ENCODE results near the gene EPHA7.

EPHA7 gene

DNA sequence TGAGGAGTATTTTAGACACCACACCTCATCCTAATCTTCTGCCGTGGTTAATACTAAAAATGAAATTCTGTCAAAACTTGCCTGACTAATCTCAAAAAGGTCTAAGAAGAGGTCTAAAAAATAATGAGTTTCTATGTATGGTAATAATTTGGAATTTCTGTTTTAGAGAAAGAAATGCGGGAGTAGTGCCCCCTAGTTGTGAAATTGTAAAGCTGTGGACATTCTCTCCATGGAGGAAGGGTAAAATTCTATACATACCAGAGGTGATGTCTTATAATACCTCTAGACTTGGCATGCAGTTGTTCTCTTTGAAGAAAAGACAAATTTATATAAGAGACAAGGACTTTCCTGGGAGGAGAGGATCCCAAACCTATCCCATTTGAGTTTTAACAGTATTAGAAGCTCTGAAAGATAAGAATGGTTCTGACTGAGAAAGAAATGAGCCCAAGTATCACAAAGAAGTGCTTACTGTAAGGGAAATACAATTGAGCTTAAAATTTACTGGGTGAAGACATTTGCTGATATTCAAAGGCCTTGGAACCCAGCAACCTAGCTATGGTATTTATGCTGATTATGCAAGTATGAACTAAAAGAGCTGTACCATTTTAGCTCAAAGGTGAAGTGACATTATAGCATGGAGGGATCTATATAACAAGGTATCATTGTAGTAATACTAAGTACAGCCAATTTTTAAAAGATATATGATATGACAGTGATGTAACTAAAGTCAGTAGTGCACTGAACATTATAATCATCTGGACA is 5.1 kb upstream of the EPHA7 start:
- no peak overlapping the region for H3K4me3 ChIP-seq (ENCODE audit: low read depth, low read length)
- TF ChIP-seq, protein P1, sequence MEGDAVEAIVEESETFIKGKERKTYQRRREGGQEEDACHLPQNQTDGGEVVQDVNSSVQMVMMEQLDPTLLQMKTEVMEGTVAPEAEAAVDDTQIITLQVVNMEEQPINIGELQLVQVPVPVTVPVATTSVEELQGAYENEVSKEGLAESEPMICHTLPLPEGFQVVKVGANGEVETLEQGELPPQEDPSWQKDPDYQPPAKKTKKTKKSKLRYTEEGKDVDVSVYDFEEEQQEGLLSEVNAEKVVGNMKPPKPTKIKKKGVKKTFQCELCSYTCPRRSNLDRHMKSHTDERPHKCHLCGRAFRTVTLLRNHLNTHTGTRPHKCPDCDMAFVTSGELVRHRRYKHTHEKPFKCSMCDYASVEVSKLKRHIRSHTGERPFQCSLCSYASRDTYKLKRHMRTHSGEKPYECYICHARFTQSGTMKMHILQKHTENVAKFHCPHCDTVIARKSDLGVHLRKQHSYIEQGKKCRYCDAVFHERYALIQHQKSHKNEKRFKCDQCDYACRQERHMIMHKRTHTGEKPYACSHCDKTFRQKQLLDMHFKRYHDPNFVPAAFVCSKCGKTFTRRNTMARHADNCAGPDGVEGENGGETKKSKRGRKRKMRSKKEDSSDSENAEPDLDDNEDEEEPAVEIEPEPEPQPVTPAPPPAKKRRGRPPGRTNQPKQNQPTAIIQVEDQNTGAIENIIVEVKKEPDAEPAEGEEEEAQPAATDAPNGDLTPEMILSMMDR (IDR thresholded peaks at IDR 0.05; ENCODE audit: low read depth, low read length): no peak

DNA sequence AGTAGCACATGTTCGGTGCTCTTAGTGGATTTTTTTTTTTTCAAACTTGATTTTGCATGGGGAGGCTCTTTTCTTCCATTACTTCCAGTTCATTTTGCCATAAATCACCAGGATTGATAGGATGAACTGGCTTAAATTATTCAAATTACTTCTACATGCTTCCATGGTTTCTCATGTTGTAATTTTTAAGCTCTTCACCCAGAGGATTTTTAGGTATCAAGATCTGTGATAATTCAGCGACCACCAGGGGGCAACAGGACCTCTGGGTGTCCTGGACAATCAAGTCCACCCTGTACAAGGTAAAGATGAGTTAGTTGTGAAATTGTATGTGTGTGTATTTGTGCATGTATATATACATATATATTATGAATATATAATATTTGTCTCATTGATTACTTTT is 4.2 kb upstream of the EPHA7 start:
- no peak overlapping the region for H3K4me3 ChIP-seq (ENCODE audit: low read depth, low read length)
- TF ChIP-seq, protein P1 (IDR thresholded peaks at IDR 0.05; ENCODE audit: low read depth, low read length): no peak

DNA sequence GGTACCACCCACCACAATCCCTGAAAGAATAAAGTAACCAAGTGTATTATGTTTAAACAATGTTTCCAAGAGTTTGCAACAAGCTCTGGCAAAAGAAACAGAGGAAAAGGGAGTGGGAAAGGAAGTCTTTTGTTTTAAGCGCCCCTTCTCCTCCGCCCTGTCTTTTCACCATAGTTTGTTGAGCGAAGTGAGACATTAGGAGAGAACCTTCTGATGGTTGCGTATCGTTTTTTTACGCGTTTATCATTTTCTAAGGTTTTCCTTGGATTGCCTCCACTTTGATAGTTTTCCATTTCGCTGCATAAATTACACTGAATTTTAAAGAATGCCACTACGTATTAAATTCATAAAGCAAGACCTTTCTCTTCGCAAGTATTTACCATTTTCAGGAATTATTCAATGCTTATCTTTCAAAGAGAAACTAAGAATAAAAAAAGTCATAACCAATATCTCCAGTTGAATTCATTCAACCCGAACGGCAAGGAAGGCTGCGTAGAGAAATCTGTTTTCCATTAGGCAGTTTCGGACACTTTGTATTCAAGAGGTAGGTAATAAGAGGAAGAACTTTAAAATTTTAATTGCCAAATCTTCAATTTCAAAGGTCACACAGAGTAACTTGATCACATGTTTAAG is 920 bp upstream of the EPHA7 start:
- TF ChIP-seq, protein P1 (IDR thresholded peaks at IDR 0.05; ENCODE audit: low read depth, low read length): no peak
- no peak overlapping the region; the same call in 1 of the 2 replicates for H3K4me3 ChIP-seq (ENCODE audit: low read depth, low read length)

DNA sequence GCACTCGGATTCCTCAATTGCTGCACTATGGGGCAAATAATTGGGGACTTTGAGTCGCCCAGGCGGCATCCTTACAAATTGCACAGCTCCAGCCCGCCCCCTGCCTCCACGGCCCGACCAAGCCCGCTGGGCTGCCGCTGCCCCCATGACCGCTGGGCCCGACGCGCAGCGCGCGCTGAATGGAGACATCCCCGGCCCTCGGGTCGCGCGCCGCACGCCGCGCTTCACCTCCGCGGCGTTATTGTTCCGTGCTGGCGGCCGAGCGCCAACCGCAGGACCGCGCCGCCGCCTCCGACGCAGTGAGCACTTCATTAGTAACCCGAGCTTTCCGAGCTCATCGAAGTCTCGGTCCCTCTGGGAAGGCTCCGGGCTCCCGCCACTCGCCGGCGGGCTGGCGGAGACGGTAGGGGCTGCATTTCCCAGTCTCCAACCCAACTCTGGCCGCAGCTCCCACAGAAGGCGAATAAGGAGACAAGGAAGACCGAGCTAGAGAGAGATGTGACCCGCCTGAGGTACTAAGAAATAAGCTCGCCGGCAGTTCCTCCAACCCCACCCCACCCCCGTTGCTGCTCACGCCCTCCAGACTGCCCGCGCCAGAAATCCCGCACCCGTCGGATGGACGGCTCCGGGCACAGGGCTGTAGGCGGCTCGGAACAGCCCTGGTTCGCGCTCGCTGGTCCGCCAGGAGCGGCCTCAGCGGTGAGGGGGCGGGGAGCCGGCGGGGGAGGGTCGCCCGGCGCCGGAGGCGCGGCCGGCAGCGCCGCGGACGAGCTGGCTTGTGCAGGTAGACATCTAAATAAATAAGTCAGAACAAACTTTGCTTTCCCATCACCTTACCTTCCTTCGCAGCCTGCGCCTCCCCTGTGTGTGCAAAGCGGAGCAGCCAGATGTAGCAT is 703 bp downstream of the EPHA7 start:
- TF ChIP-seq, protein P1 (IDR thresholded peaks at IDR 0.05; ENCODE audit: low read depth, low read length): no peak
- H3K4me3 ChIP-seq (ENCODE audit: low read depth, low read length): peak overlapping the region; percentile 44

DNA sequence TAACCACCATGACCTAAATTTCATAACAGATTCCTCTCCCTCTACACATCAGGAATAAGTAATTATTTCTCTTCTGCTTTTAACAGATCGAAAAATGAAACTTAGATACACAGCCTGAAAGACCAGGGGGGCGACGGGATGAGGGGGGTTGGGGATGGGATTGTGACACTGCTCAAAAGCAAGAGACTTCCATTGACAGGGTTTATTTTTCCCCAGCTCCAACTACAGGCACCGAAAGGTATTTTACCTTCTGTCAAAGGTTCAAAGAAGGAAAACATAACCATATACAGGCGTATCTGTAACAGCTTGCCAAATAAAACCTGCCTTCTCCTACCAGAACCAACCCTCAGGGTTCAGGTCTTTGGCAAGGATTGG is 1.3 kb downstream of the EPHA7 start:
- no peak overlapping the region for H3K4me3 ChIP-seq (ENCODE audit: low read depth, low read length)
- TF ChIP-seq, protein P1 (IDR thresholded peaks at IDR 0.05; ENCODE audit: low read depth, low read length): no peak

DNA sequence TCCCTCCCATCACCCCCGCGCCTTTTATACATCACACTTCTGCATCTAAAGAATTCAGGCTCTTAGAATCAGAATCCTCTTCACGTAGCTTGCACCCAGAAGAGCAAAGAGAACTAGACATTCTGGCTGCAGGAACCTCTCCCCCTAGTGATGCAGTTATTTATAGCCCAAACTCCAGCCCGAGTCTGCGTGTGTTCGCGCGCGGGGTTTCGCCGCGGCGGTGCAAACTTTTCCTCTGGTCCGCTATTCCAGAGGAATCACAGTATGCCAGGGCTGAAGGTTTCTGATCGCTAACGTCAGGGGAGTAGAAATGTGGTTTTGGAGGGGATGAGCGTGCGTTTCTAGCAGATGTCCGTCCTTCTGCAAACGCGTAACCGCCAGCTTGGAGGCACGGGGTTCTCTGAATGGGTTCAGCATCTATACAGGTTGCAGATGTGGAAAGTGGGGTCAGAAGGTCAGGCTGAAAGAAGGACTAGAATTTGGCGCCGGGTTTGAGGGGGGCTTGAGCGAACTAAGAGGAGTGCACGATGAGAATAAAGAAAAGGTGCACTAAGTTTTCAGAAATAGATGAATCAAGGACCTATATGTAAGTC is 1.8 kb downstream of the EPHA7 start:
- TF ChIP-seq, protein P1 (IDR thresholded peaks at IDR 0.05; ENCODE audit: low read depth, low read length): no peak
- no peak overlapping the region for H3K4me3 ChIP-seq (ENCODE audit: low read depth, low read length)
